K562 (cell line): ENCODE measurements around the gene LYPLA2. TPM values are rescaled to one million over a fixed set of nuclear protein-coding genes. Genes with fewer than 3 reads are reported as not detected.

Source experiments
- ATAC-seq: fragments of 200-7000 bp; cut with Tn5 transposase; 3 replicates; pipeline ENCODE4 v1.9.1; 2020; ENCODE audit warnings: moderate library complexity
- BruUV-seq: library from RNA; stranded (reverse); fragments of 400-500 nt; replicated peaks from 2 replicates; lab custom pipeline; 2021; lab: Mats Ljungman, UMichigan
- CTCF ChIA-PET: fragments of 300-600 bp; formaldehyde crosslinking; extraction: SDS; loops from one replicate; lab custom pipeline; 2021; ENCODE audit warnings: low intra/inter-chr PET ratio; lab: Yijun Ruan, JAX
- POLR2A ChIA-PET: fragments of 300-600, 350-650 bp; sonication (Branson Sonifier 250); formaldehyde crosslinking; extraction: SDS; loops from one replicate; lab custom pipeline; 2021; ENCODE audit warnings: antibody characterized with exemption, inconsistent platforms; lab: Yijun Ruan, JAX
- DNase-seq, 4 experiments: peaks; one replicate each; pipeline versions ENCODE4 v3.0.0 to v3.0.0-alpha.2; 2011 to 2018; ENCODE audit warnings: low spot score in 3 of 4, mixed read lengths in 3 of 4; ENCODE audit errors: extremely low read depth in 1 of 4
- FAIRE-seq: peaks from 2 replicates; lab custom pipeline; 2011; peaks lifted over from hg19 to GRCh38; lab: Jason Lieb, UNC
- H2AFZ ChIP-seq: 2 replicates; pipeline ENCODE4 v1.6.0; 2011; ENCODE audit warnings: low read depth, low read length, control low read depth, inconsistent platforms
- H3K27ac ChIP-seq: fragments of 200-600 bp; 3 replicates; pipeline ENCODE4 v1.8.0; 2011; ENCODE audit warnings: low read depth, mild to moderate bottlenecking, control low read depth, inconsistent platforms, low read length, moderate library complexity, mixed read lengths; ENCODE audit errors: extremely low read depth
- H3K27me3 ChIP-seq, 2 experiments: fragments of 300-600 bp in 1 of 2; 2 replicates in 1 of 2; 3 replicates in 1 of 2; pipeline versions ENCODE4 v1.6.0 to v1.8.0; 2011; ENCODE audit warnings: inconsistent platforms in 2 of 2, low read length in 2 of 2, mild to moderate bottlenecking in 1 of 2, mixed read lengths in 1 of 2, moderate library complexity in 1 of 2; ENCODE audit not compliant: control insufficient read depth in 2 of 2, insufficient read depth in 2 of 2
- H3K36me3 ChIP-seq: fragments of 300-600 bp; 3 replicates; pipeline ENCODE4 v1.8.0; 2011; ENCODE audit warnings: mild to moderate bottlenecking, low read length, inconsistent platforms; ENCODE audit not compliant: control insufficient read depth, insufficient read depth
- H3K4me1 ChIP-seq, 2 experiments: fragments of 200-600 bp in 1 of 2; replicated peaks in 1 of 2; 2 replicates in 1 of 2; 3 replicates in 1 of 2; pipeline versions ENCODE4 v1.5.1 to v1.8.0; 2011; ENCODE audit warnings: inconsistent platforms in 2 of 2, low read length in 2 of 2, mild to moderate bottlenecking in 1 of 2, mixed read lengths in 1 of 2, moderate library complexity in 1 of 2; ENCODE audit not compliant: control insufficient read depth in 2 of 2, insufficient read depth in 2 of 2
- H3K4me2 ChIP-seq: 2 replicates; pipeline ENCODE4 v1.6.1; 2011; ENCODE audit warnings: low read length, control low read depth, inconsistent platforms, mixed read lengths; ENCODE audit not compliant: insufficient read depth
- H3K4me3 ChIP-seq: fragments of 200-600 bp; sonication (generic), shearing (Covaris generic); 2 replicates; pipeline ENCODE4 v1.5.1; 2016; ENCODE audit warnings: control low read depth, inconsistent platforms
- H3K79me2 ChIP-seq: fragments of 200-600 bp; 3 replicates; pipeline ENCODE4 v1.8.0; 2011; ENCODE audit warnings: low read length, inconsistent platforms; ENCODE audit not compliant: control insufficient read depth, insufficient read depth
- H3K9ac ChIP-seq, 2 experiments: 2 replicates each; pipeline versions ENCODE4 v1.6.0 to v1.6.1; 2011; ENCODE audit warnings: low read depth in 2 of 2, low read length in 2 of 2, control low read depth in 1 of 2, inconsistent platforms in 1 of 2, mild to moderate bottlenecking in 1 of 2, mixed read lengths in 1 of 2; ENCODE audit not compliant: insufficient read depth in 1 of 2
- H3K9me1 ChIP-seq: one replicate; pipeline ENCODE4 v1.6.0; 2011; ENCODE audit warnings: inconsistent platforms, mild to moderate bottlenecking, low read length, moderate library complexity; ENCODE audit not compliant: control insufficient read depth, insufficient read depth
- H3K9me3 ChIP-seq: replicated peaks from 2 replicates; pipeline ENCODE4 v1.5.1; 2011; ENCODE audit warnings: low read depth, low read length, inconsistent platforms; ENCODE audit not compliant: control insufficient read depth, insufficient read depth
- H4K20me1 ChIP-seq: replicated peaks from 2 replicates; pipeline ENCODE4 v1.6.1; 2011; ENCODE audit warnings: low read length, inconsistent platforms, mixed read lengths; ENCODE audit not compliant: control insufficient read depth, insufficient read depth
- BRCA1 ChIP-seq, 2 experiments: fragments of 450-650 bp in 1 of 2; sonication (generic) in 1 of 2; formaldehyde crosslinking in 1 of 2; IDR thresholded peaks; 2 replicates each; pipeline versions ENCODE4 v1.5.0 to v1.6.1; 2017 to 2020; ENCODE audit warnings: mild to moderate bottlenecking in 1 of 2, missing genetic modification reagents in 1 of 2
- BRD9 ChIP-seq: fragments of 450-650 bp; IDR thresholded peaks from 2 replicates; pipeline ENCODE4 v1.6.1; 2018; ENCODE audit warnings: low read depth; ENCODE audit not compliant: partially characterized antibody
- DPF2 ChIP-seq: fragments of 450-650 bp; IDR thresholded peaks from 2 replicates; pipeline ENCODE4 v1.6.1; 2016
- ELF1 ChIP-seq: fragments of 200-800 bp; sonication (Bioruptor generic); IDR thresholded peaks from 2 replicates; pipeline ENCODE4 v1.6.1; 2016; ENCODE audit warnings: missing genetic modification characterization, missing compliant biosample characterization
- KDM5B ChIP-seq: fragments of 200-600 bp; sonication (generic); IDR thresholded peaks from 2 replicates; pipeline ENCODE4 v1.6.1; 2012; ENCODE audit warnings: low read depth, mild to moderate bottlenecking, moderate library complexity, low read length, control low read depth, inconsistent platforms; ENCODE audit not compliant: insufficient replicate concordance
- NCOA1 ChIP-seq: fragments of 450-650 bp; IDR thresholded peaks from 2 replicates; pipeline ENCODE4 v1.6.1; 2016; ENCODE audit warnings: low read depth
- RBBP5 ChIP-seq: fragments of 200-600 bp; sonication (generic); IDR thresholded peaks from 2 replicates; pipeline ENCODE4 v1.6.1; 2012; ENCODE audit warnings: borderline replicate concordance, mild to moderate bottlenecking, low read length, control low read depth, inconsistent platforms; ENCODE audit not compliant: insufficient read depth, poor library complexity, severe bottlenecking
- SETDB1 ChIP-seq: IDR thresholded peaks from one replicate; pipeline ENCODE4 v1.6.1; 2012; ENCODE audit warnings: low read length, control low read depth, inconsistent platforms
- TSC22D4 ChIP-seq: fragments of 450-650 bp; IDR thresholded peaks from 2 replicates; pipeline ENCODE4 v1.6.1; 2016; ENCODE audit warnings: missing genetic modification characterization, missing biosample characterization, control low read depth
- WHSC1 ChIP-seq: IDR thresholded peaks from one replicate; pipeline ENCODE4 v1.6.1; 2012; ENCODE audit warnings: low read length, control low read depth, inconsistent platforms
- YY1 ChIP-seq, 3 experiments: IDR thresholded peaks; 2 replicates each; pipeline ENCODE4 v1.6.1; 2011; ENCODE audit warnings: low read length in 2 of 3, mild to moderate bottlenecking in 2 of 3, moderate library complexity in 2 of 3, borderline replicate concordance in 1 of 3, control low read depth in 1 of 3, low read depth in 1 of 3; ENCODE audit not compliant: insufficient read depth in 3 of 3, insufficient replicate concordance in 2 of 3, control insufficient read depth in 1 of 3, insufficient read length in 1 of 3; ENCODE audit errors: extremely low read depth in 1 of 3
- WGBS: fragments of 100-300 bp; shearing (Covaris generic); methylation state at CpG from one replicate; pipeline ENCODE4 v1.1.6; 2016; ENCODE audit warnings: low coverage, mixed read lengths; ENCODE audit not compliant: insufficient coverage; ENCODE audit errors: missing lambda C conversion rate; 5-methylcytosine and 5-hydroxymethylcytosine counted together
- in situ Hi-C: fragments of 300-500 bp; cut with MboI; formaldehyde crosslinking; loops from 4 replicates; pipeline ENCODE4 v1.15.0; 2018; ENCODE audit warnings: inconsistent platforms, mixed read lengths
- intact Hi-C: fragments of 100-400 bp; cut with micrococcal nuclease; formaldehyde crosslinking; loops from 2 replicates; pipeline ENCODE4 v1.14.2; 2022
- polyA plus RNA-seq, 8 experiments: library from polyadenylated mRNA; depleted of rRNA in 4 of 8; stranded (reverse) in 5 of 8; unstranded in 3 of 8; fragments of >200 nt; fragmentation: Nextera tagmentation in 2 of 8; fragmentation: Illumina TruSeq in 1 of 8; extraction: Ambion mirVana in 2 of 8; extraction: Trizol in 1 of 8; gene quantifications; 2 replicates each; pipeline versions ENCODE4 v1.2.1 to v1.2.3, GENCODE V29; 2011 to 2014; ENCODE audit warnings: inconsistent platforms in 1 of 8, missing spikeins in 1 of 8
- total RNA-seq, 7 experiments: library from RNA; depleted of rRNA in 6 of 7; stranded (reverse); fragments of >200 nt in 6 of 7; fragmentation: Illumina TruSeq in 2 of 7; extraction: Trizol in 2 of 7; gene quantifications; 2 replicates each; pipeline versions ENCODE4 v1.2.1 to v1.2.3, GENCODE V29; 2011 to 2021; ENCODE audit warnings: low replicate concordance in 1 of 7
- TF ChIP-seq, protein P1 (sequence below): fragments of 250-450 bp; sonication (Bioruptor Pico); IDR thresholded peaks from 2 replicates; pipeline ENCODE4 v1.8.0; 2021; ENCODE audit warnings: mild to moderate bottlenecking, moderate library complexity
- TF ChIP-seq, protein P2 (sequence below), 2 experiments: fragments of 450-650 bp; conservative IDR thresholded peaks; 2 replicates each; pipeline ENCODE4 v1.6.1; 2017; ENCODE audit warnings: mild to moderate bottlenecking in 2 of 2, moderate library complexity in 2 of 2
- TF ChIP-seq, protein P3 (sequence below): sonication (generic); formaldehyde crosslinking; IDR thresholded peaks from 2 replicates; pipeline ENCODE4 v1.9.0; 2022; ENCODE audit warnings: mild to moderate bottlenecking, missing genetic modification reagents

LYPLA2 gene
- total and polyA plus RNA-seq, 9 of the 15 experiments (the other 6 are each of a cell fraction or from before 2014, with no cell fraction given), result 3.9 to 128 (median 60.1) TPM

DNA sequence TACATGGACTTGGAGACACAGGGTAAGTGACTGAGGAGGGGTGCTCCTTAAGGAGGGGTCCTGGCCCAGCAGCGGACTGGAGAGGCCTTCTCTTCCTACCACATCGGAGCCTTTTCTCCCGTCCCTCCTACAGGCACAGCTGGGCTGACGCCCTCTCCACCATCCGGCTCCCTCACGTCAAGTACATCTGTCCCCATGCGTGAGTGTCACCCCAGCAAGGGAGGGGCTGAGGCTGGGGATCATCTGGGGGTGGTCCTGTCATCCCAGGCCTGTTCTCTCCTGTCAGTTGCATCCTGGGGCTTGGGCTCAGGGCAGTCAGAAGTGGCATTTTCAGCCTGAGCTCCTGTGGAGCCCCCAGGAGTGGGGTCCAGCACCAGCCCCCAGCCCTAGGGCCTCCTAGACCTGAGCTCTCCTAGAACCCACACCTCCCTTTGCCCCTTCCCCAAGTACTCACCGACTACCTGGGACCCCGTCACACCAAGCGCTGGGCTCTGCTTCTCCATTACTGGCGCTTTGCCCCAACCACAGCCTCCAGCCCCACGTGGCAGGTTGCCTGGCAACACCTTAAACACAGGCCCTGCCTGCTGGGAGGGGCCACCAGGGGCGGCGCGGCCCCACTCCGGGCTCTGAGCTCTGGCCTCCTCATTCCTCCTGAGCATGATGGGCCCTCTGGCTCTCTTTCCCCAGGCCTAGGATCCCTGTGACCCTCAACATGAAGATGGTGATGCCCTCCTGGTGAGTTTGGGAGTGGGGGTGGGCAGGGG lies 2.3 kb downstream of the LYPLA2 start:
- CTCF ChIA-PET, result no interaction called here
- Histone ChIP-seq H3K79me2 (peaks cover 29% of the 10 kb centered on the region), H3K9ac (peak overlapping the region in 1 of 2 experiments; percentile 92; a peak in 3 of 4 replicates), H3K4me2 (peak overlapping the region; percentile 20; the same call in 1 of the 2 replicates), H3K36me3 (peaks cover 60% of the 10 kb centered on the region), H3K9me1 (peaks cover 5% of the 10 kb centered on the region), H4K20me1 (peaks cover 3% of the 10 kb centered on the region; the same call in 1 of the 2 replicates), H3K27ac (peak overlapping the region; percentile 38; the same call in 2 of the 3 replicates), H3K4me1 (peaks cover 31 to 52% of the 10 kb centered on the region in 2 experiments), H3K27me3 (no peaks in the 10 kb centered on the region), H2AFZ (no peak overlapping the region), H3K4me3 (no peak overlapping the region), H3K9me3 (no peaks in the 10 kb centered on the region)
- peak; percentile 12; the same call in 2 of the 3 replicates for ATAC-seq
- FAIRE-seq, result peak; percentile 69
- 55% methylated on average over 16 of the region's 16 CpGs for WGBS
- in situ Hi-C loops (no loop called here), intact Hi-C loops (no loop called here)
- DNase-seq, result peak; percentile 73 to 78 (median 78)
- POLR2A ChIA-PET, result interaction anchor here (0.6 to 10.2 kb wide), 7 partner anchors 8 to 254 kb away, joined by 3 to 197 read pairs (median 4); partner anchors contain the start of genes GALE and PITHD1
- BruUV-seq, result no TSS peak
- TF ChIP-seq ELF1 (no peak), WHSC1 (no peak), YY1 (IDR thresholded peaks at IDR 0.05; ENCODE audit: borderline replicate concordance in 1 of 3, control insufficient read depth in 1 of 3, extremely low read depth in 1 of 3, insufficient read depth in 3 of 3, insufficient read length in 1 of 3, insufficient replicate concordance in 2 of 3, low read depth in 1 of 3, low read length in 2 of 3) (peak in 1 of 3 experiments; percentile 36), DPF2 (no peak), KDM5B (no peak), RBBP5 (no peak), BRD9 (no peak), NCOA1 (no peak), BRCA1 (IDR thresholded peaks at IDR 0.05) (no peak), BRCA1 (CRISPR knock-in tag; IDR thresholded peaks at IDR 0.05) (no peak), TSC22D4 (no peak), SETDB1 (no peak)
- TF ChIP-seq, protein P1, sequence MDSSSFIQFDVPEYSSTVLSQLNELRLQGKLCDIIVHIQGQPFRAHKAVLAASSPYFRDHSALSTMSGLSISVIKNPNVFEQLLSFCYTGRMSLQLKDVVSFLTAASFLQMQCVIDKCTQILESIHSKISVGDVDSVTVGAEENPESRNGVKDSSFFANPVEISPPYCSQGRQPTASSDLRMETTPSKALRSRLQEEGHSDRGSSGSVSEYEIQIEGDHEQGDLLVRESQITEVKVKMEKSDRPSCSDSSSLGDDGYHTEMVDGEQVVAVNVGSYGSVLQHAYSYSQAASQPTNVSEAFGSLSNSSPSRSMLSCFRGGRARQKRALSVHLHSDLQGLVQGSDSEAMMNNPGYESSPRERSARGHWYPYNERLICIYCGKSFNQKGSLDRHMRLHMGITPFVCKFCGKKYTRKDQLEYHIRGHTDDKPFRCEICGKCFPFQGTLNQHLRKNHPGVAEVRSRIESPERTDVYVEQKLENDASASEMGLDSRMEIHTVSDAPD (CRISPR knock-in tag), result no peak
- TF ChIP-seq, protein P2, sequence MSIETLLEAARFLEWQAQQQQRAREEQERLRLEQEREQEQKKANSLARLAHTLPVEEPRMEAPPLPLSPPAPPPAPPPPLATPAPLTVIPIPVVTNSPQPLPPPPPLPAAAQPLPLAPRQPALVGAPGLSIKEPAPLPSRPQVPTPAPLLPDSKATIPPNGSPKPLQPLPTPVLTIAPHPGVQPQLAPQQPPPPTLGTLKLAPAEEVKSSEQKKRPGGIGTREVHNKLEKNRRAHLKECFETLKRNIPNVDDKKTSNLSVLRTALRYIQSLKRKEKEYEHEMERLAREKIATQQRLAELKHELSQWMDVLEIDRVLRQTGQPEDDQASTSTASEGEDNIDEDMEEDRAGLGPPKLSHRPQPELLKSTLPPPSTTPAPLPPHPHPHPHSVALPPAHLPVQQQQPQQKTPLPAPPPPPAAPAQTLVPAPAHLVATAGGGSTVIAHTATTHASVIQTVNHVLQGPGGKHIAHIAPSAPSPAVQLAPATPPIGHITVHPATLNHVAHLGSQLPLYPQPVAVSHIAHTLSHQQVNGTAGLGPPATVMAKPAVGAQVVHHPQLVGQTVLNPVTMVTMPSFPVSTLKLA (conservative IDR thresholded peaks at IDR 0.05), result peak; percentile 98
- TF ChIP-seq, protein P3, sequence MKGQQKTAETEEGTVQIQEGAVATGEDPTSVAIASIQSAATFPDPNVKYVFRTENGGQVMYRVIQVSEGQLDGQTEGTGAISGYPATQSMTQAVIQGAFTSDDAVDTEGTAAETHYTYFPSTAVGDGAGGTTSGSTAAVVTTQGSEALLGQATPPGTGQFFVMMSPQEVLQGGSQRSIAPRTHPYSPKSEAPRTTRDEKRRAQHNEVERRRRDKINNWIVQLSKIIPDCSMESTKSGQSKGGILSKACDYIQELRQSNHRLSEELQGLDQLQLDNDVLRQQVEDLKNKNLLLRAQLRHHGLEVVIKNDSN (CRISPR knock-in tag), result peak; percentile 92
